NCI-H1694 (cell line): Measurements from ENCODE around the gene CHIA.

Source experiments
- DNase-seq: peaks from one replicate; lab custom pipeline; 2025; lab: John Stamatoyannopoulos, UW

Gene CHIA

GRCh38 chr1:111290630-111291029, at the start of gene CHIA:
TSS of gene CHIA (plus strand) at chr1:111290851. CDS start at chr1:111310468, 19,617 bp downstream.
- peak; percentile 41 for DNase-seq

- DNase-seq: no peak
Observed at GRCh38 chr1:111241797-111242196, 48.9 kb upstream of the CHIA start.

GRCh38 chr1:111242805-111243523, 47.7 kb upstream of the CHIA start:
- no peak for DNase-seq

GRCh38 chr1:111247125-111247838, 43.4 kb upstream of the CHIA start:
- DNase-seq: no peak

GRCh38 chr1:111249960-111250359, 40.7 kb upstream of the CHIA start:
- no peak for DNase-seq

GRCh38 chr1:111251570-111251969, 39.1 kb upstream of the CHIA start:
- no peak for DNase-seq

- DNase-seq: no peak
Observed at GRCh38 chr1:111252786-111253185, 37.9 kb upstream of the CHIA start.

GRCh38 chr1:111253876-111254275, 36.8 kb upstream of the CHIA start:
- no peak for DNase-seq

GRCh38 chr1:111256988-111257658, 33.5 kb upstream of the CHIA start:
- DNase-seq: no peak

GRCh38 chr1:111267801-111268508, 22.7 kb upstream of the CHIA start:
- no peak for DNase-seq

GRCh38 chr1:111269825-111270406, 20.7 kb upstream of the CHIA start:
- no peak for DNase-seq

- no peak for DNase-seq
Observed at GRCh38 chr1:111270771-111271463, 19.7 kb upstream of the CHIA start.

- DNase-seq: no peak
Observed at GRCh38 chr1:111271464-111271801, 19.2 kb upstream of the CHIA start.

GRCh38 chr1:111272081-111272480, 18.6 kb upstream of the CHIA start:
- DNase-seq: no peak

GRCh38 chr1:111274653-111275052, 16.0 kb upstream of the CHIA start:
- DNase-seq: no peak

GRCh38 chr1:111275079-111275478, 15.6 kb upstream of the CHIA start:
- no peak for DNase-seq

GRCh38 chr1:111275780-111276433, 14.7 kb upstream of the CHIA start:
- DNase-seq: no peak

- no peak for DNase-seq
Observed at GRCh38 chr1:111279144-111279543, 11.5 kb upstream of the CHIA start.

GRCh38 chr1:111280267-111280666, 10.4 kb upstream of the CHIA start:
- no peak for DNase-seq

- DNase-seq: no peak
Observed at GRCh38 chr1:111281411-111281810, 9.2 kb upstream of the CHIA start.

- no peak for DNase-seq
Observed at GRCh38 chr1:111283838-111284237, 6.8 kb upstream of the CHIA start.
